ENCODE measurements around the gene PCBD1. TPM values are rescaled to one million over a fixed set of nuclear protein-coding genes. Genes with fewer than 3 reads are reported as not detected.

The PCBD1 gene
- total RNA-seq, 1 donor from 2014 or later: 34.6 TPM

- Histone ChIP-seq H2AFZ (replicated peaks) (no peak overlapping the region), H3K9ac (no peak overlapping the region), H3K4me2 (no peak overlapping the region), H3K9me3 (ENCODE audit: low read depth) (no peaks in the 10 kb centered on the region), H3K36me3 (no peaks in the 10 kb centered on the region), H3K4me3 (no peak overlapping the region), H3K79me2 (ENCODE audit: low read depth) (peaks cover 59% of the 10 kb centered on the region), H4K20me1 (ENCODE audit: low read depth) (peaks cover 18% of the 10 kb centered on the region), H3K4me1 (no peaks in the 10 kb centered on the region), H3F3A (ENCODE audit: low read depth) (no peaks in the 10 kb centered on the region), H3K27me3 (no peaks in the 10 kb centered on the region), H3K27ac (no peak overlapping the region)
- Mint-ChIP-seq H3K4me1 (no peaks in the 10 kb centered on the region), H3K27me3 (ENCODE audit: insufficient read depth, low read depth) (no peaks in the 10 kb centered on the region), H3K36me3 (peaks cover 38% of the 10 kb centered on the region), H3K27ac (no peak overlapping the region), H3K4me3 (no peak overlapping the region), H3K9me3 (peaks cover 9% of the 10 kb centered on the region)
- no peak for DNase-seq (ENCODE audit: low spot score)
- no peak for TF ChIP-seq CTCF (IDR thresholded peaks at IDR 0.05)
- no peak for TF ChIP-seq EZH2 (IDR thresholded peaks at IDR 0.05)
- no peak for TF ChIP-seq EZH2phosphoT487 (IDR thresholded peaks at IDR 0.05)
These were observed 54.8 kb downstream of the PCBD1 start for GRCh38 chr10:70833601-70834000.

Other genes with a start within 250 kb of the PCBD1 start
- gene ADAMTS14, start 216.1 kb downstream of the PCBD1 start, total RNA-seq (ENCODE audit: low replicate concordance): 0.53 TPM in 1 of 2 replicates, not detected in the other
- gene TBATA, start 103.2 kb downstream of the PCBD1 start, total RNA-seq (ENCODE audit: low replicate concordance): not detected in 2 replicates
- 51.5 and 53.6 TPM in 2 replicates for gene SGPL1, start 72.6 kb downstream of the PCBD1 start, total RNA-seq (ENCODE audit: low replicate concordance)

All from neural progenitor cell (in vitro differentiated cells).